ENCODE measurements around the gene POC1A. TPM values are rescaled to one million over a fixed set of nuclear protein-coding genes. Genes with fewer than 3 reads are reported as not detected.

Gene POC1A
- total RNA-seq, 1 experiment from 2014 or later, result 29.0 TPM

GRCh38 chr3:52046186-52046901 is 107.9 kb downstream of the POC1A start:
- Histone ChIP-seq H3K9me3 (ENCODE audit: control insufficient read depth, low read depth, low read length) (no peaks in the 10 kb centered on the region), H3K56ac (ENCODE audit: insufficient read length, low read depth, low read length) (no peak overlapping the region), H3K4me1 (ENCODE audit: insufficient read depth, low read length) (no peaks in the 10 kb centered on the region; the same call in 1 of the 2 replicates), H4K5ac (ENCODE audit: insufficient read length, low read depth, low read length) (no peak overlapping the region), H2AK5ac (ENCODE audit: insufficient read length, low read length) (no peak overlapping the region), H2BK5ac (ENCODE audit: insufficient read length, low read length) (no peak overlapping the region), H3K27ac (ENCODE audit: insufficient read length, low read depth, low read length) (no peak overlapping the region), H3K4me2 (ENCODE audit: insufficient read depth, insufficient read length, low read length) (no peak overlapping the region), H2BK15ac (ENCODE audit: low read depth, low read length) (no peak overlapping the region), H3K14ac (ENCODE audit: insufficient read depth, low read length) (no peak overlapping the region; the same call in 1 of the 2 replicates), H4K20me1 (ENCODE audit: control insufficient read depth, insufficient read depth, insufficient read length) (no peaks in the 10 kb centered on the region), H2AFZ (ENCODE audit: low read length) (no peak overlapping the region), H2BK20ac (ENCODE audit: low read depth, low read length, poor library complexity, severe bottlenecking) (no peak overlapping the region), H3K18ac (ENCODE audit: insufficient read length, low read depth, low read length) (no peak overlapping the region), H3K27me3 (ENCODE audit: insufficient read depth, low read length) (no peaks in the 10 kb centered on the region), H3K79me1 (ENCODE audit: insufficient read depth, low read depth, low read length, poor library complexity, severe bottlenecking) (no peaks in the 10 kb centered on the region), H3K23me2 (ENCODE audit: insufficient read length, low read depth, low read length, poor library complexity, severe bottlenecking) (no peaks in the 10 kb centered on the region), H4K8ac (replicated peaks; ENCODE audit: insufficient read length, low read depth, low read length) (no peak overlapping the region), H3K9ac (ENCODE audit: extremely low read depth, insufficient read length, low read length) (no peak overlapping the region), H3T11ph (ENCODE audit: low read length) (no peak overlapping the region), H3K4ac (ENCODE audit: low read depth, low read length) (no peak overlapping the region), H3K23ac (ENCODE audit: insufficient read length, low read depth, low read length) (no peak overlapping the region), H3K79me2 (ENCODE audit: insufficient read depth, low read length) (no peaks in the 10 kb centered on the region), H2BK120ac (ENCODE audit: low read depth, low read length, poor library complexity, severe bottlenecking) (no peak overlapping the region), H4K91ac (ENCODE audit: insufficient read length, low read depth, low read length) (no peak overlapping the region), H2BK12ac (ENCODE audit: insufficient read length, low read depth, low read length) (no peak overlapping the region)
- Mint-ChIP-seq H3K4me3 (no peak overlapping the region), H3K27ac (peak overlapping the region; percentile 57 to 84 (median 81); a peak in 4 of 7 replicates), H3K4me1 (peaks cover 15 to 19% of the 10 kb centered on the region in 2 experiments), H3K9me3 (no peaks in the 10 kb centered on the region; a peak in 1 of 5 replicates), H3K27me3 (ENCODE audit: low read depth) (peaks cover 2% of the 10 kb centered on the region), H3K36me3 (ENCODE audit: insufficient read depth in 1 of 3, low read depth in 3 of 3) (peaks cover 9 to 22% (median 20%) of the 10 kb centered on the region in 3 experiments; a peak in 6 of 7 replicates)
- no CpG with 5 or more reads among the region's 12 CpGs for WGBS (ENCODE audit: extremely low coverage, insufficient read length, low lambda C conversion rate)
- no peak for TF ChIP-seq CTCF (conservative IDR thresholded peaks at IDR 0.05)
- no peak for DNase-seq

Measured in H9 (cell line).